Esophagus squamous epithelium (tissue), 5 donors: Measurements from ENCODE around the gene CGNL1. TPM values are rescaled to one million over a fixed set of nuclear protein-coding genes. Genes with fewer than 3 reads are reported as not detected.

Source experiments
- DNase-seq: peaks from one replicate; lab custom pipeline; 2025; lab: John Stamatoyannopoulos, UW
- H3K27ac ChIP-seq, 4 donors: fragments of 200-600 bp; sonication (generic); one replicate each; pipeline ENCODE4 v1.5.1; 2016 to 2019; ENCODE audit warnings: mild to moderate bottlenecking in 1 of 4
- H3K27me3 ChIP-seq, 4 donors: fragments of 200-600 bp; sonication (generic); 1 replicate in 3 of 4; 2 replicates in 1 of 4; pipeline versions ENCODE4 v1.5.1 to v1.6.0; 2017 to 2021; ENCODE audit warnings: antibody characterized with exemption in 1 of 4
- H3K36me3 ChIP-seq, 3 donors: fragments of 200-600 bp; sonication (generic); one replicate each; pipeline ENCODE4 v1.5.1; 2016 to 2019
- H3K4me1 ChIP-seq, 3 donors: fragments of 200-600 bp; sonication (generic); one replicate each; pipeline ENCODE4 v1.5.1; 2017 to 2019
- H3K4me3 ChIP-seq, 4 donors: fragments of 200-600 bp; sonication (generic); 1 replicate in 3 of 4; 2 replicates in 1 of 4; pipeline ENCODE4 v1.5.1; 2016 to 2019; ENCODE audit warnings: mild to moderate bottlenecking in 2 of 4, moderate library complexity in 1 of 4
- H3K9me3 ChIP-seq, 3 donors: fragments of 200-600 bp; sonication (generic); one replicate each; pipeline ENCODE4 v1.5.1; 2016 to 2019
- POLR2A ChIP-seq, 4 donors: fragments of 450-650 bp; IDR thresholded peaks; one replicate each; pipeline ENCODE4 v1.6.1; 2017; ENCODE audit warnings: antibody characterized with exemption in 4 of 4, mild to moderate bottlenecking in 4 of 4, moderate library complexity in 3 of 4
- WGBS, 2 donors: methylation state at CpG; one replicate each; pipeline ENCODE4 v1.1.5; 2018; 5-methylcytosine and 5-hydroxymethylcytosine counted together
- intact Hi-C: fragments of 100-400 bp; cut with DNase I; formaldehyde crosslinking; loops from one replicate; pipeline ENCODE4 v1.15.0; 2022
- total RNA-seq, 4 donors: library from RNA; depleted of rRNA; stranded (reverse); fragments of >200 nt; gene quantifications; one replicate each; pipeline ENCODE4 v1.1.0, GENCODE V29; 2016
- TF ChIP-seq, protein P1 (sequence below), 6 experiments: fragments of 450-650 bp in 4 of 6; fragments of 200-600 bp in 2 of 6; sonication (generic) in 2 of 6; IDR thresholded peaks; one replicate each; pipeline ENCODE4 v1.5.1; 2016 to 2019; ENCODE audit warnings: antibody characterized with exemption in 6 of 6, mild to moderate bottlenecking in 4 of 6, moderate library complexity in 4 of 6
- donor health status: DM: yes; HTN: yes; CAD: no.

The CGNL1 gene
- total RNA-seq, 4 donors from 2014 or later, result 3.8 to 14.7 (median 8.8) TPM

DNA sequence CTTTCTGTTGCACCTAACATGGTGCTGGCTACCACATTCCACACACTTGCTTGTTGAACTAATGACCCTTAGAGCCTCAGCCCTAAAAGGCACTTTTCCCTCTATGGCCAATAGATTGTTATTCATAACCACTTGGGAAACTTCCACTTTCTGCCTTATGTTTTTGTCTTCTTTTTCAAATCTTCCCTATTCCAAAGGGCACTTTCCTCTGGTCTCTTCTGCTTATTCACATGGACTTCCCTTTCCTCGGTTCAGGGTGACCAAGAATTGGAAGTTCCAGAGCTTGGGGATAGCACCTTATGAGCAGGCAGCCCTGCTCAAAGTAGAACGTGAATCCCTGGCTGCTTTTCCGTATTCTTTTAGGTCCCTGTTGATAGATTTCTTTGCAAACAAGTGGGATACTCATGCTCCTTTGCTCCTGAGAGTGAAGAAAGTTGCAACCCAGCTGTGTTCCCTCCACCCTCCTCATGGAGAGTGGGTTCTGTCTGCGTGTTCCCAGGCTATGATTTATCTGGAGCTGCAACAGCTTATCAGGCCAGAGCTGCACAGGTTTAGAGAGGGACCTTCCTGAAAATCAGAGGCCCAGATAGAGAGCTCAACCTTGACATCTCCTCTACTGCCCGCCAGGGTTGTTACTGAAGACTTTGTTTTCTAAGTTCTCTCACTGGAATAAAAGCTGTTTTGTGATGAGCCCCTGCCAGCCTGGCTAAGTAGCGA is 156.6 kb downstream of the CGNL1 start:
- H3K9me3 ChIP-seq, result no peaks in the 10 kb centered on the region
- DNase-seq, result no peak
- no peak overlapping the region for H3K4me3 ChIP-seq
- H3K27ac ChIP-seq, result no peak overlapping the region
- H3K4me1 ChIP-seq, result peaks cover 0 to 11% (median 0%) of the 10 kb centered on the region in 3 donors
- intact Hi-C loops, result no loop called here
- H3K27me3 ChIP-seq, result no peaks in the 10 kb centered on the region
- no peaks in the 10 kb centered on the region for H3K36me3 ChIP-seq
- WGBS, 2 donors, result 72 to 84% methylated on average over 6 of the region's 6 CpGs
- no peak for TF ChIP-seq POLR2A (IDR thresholded peaks at IDR 0.05)
- TF ChIP-seq, protein P1, sequence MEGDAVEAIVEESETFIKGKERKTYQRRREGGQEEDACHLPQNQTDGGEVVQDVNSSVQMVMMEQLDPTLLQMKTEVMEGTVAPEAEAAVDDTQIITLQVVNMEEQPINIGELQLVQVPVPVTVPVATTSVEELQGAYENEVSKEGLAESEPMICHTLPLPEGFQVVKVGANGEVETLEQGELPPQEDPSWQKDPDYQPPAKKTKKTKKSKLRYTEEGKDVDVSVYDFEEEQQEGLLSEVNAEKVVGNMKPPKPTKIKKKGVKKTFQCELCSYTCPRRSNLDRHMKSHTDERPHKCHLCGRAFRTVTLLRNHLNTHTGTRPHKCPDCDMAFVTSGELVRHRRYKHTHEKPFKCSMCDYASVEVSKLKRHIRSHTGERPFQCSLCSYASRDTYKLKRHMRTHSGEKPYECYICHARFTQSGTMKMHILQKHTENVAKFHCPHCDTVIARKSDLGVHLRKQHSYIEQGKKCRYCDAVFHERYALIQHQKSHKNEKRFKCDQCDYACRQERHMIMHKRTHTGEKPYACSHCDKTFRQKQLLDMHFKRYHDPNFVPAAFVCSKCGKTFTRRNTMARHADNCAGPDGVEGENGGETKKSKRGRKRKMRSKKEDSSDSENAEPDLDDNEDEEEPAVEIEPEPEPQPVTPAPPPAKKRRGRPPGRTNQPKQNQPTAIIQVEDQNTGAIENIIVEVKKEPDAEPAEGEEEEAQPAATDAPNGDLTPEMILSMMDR (IDR thresholded peaks at IDR 0.05), result no peak

DNA sequence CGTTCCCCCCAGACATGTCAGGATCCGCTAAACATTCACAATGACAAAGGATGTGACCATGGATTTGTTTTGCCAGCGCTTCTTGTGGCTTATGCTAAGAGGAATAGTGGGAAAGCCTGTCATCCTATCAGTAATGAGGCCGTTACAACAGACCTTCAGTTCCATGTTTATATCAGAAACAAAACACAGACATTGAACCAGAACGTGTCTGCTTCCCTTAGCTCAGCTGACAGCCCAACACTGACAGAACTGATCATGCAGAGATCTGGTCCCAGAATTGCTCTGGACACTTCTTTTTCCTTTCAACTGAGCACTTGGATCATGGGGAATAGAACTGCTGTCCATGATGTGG is 157.1 kb downstream of the CGNL1 start:
- Histone ChIP-seq H3K9me3 (no peaks in the 10 kb centered on the region), H3K4me1 (peaks cover 0 to 11% (median 0%) of the 10 kb centered on the region in 3 donors), H3K36me3 (no peaks in the 10 kb centered on the region), H3K4me3 (no peak overlapping the region), H3K27ac (no peak overlapping the region), H3K27me3 (no peaks in the 10 kb centered on the region)
- intact Hi-C loops, result no loop called here
- DNase-seq, result no peak
- WGBS, 2 donors, result 65 to 86% methylated on average over 4 to 5 of the region's 5 CpGs
- TF ChIP-seq, protein P1 (IDR thresholded peaks at IDR 0.05), result no peak
- no peak for TF ChIP-seq POLR2A (IDR thresholded peaks at IDR 0.05)

DNA sequence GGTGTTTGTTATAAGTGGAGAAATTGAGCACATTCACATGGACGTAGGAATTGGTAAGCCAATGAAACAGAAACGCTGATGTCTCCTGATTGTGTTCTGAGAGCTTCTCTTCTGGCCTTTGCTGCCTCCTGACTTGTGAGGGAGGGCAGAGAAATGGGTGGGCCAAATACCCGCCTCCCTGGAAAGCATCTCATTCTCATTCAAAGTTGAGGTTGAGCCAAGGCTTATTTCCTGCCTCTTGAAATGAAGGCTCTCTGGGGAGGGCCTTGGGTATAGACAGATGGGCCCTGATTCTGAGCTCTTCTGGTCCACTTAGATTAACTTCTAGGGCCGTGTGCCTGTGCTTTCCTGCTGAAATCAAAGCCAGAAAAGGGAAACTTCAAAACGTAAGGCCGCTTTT is 158.0 kb downstream of the CGNL1 start:
- H3K27ac ChIP-seq, result no peak overlapping the region

DNA sequence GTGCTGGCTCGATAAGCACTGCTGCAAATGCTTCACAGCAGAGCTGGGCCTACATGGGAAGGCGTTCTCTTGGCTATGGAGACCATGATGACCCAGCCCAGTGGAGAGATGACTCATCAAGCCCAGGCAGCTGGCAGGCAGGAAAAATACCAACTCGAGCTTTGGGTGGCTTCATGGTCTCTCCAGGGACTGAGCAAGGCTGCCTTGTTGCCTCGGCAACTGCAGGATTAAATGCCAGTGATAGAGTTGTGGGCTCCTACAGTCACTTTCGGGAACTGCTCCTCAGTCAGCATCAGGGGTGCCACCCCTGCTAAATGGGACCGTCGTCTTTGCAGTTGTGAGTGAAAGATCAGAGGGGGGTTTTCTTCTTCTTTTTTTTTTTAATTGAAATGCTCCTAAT is 160.8 kb downstream of the CGNL1 start:
- H3K4me1 ChIP-seq, result peaks cover 0 to 11% (median 0%) of the 10 kb centered on the region in 3 donors
- TF ChIP-seq, protein P1 (IDR thresholded peaks at IDR 0.05), result no peak
- TF ChIP-seq POLR2A (IDR thresholded peaks at IDR 0.05), result no peak
- H3K27me3 ChIP-seq, result no peaks in the 10 kb centered on the region
- no peak overlapping the region for H3K27ac ChIP-seq
- no peaks in the 10 kb centered on the region for H3K9me3 ChIP-seq
- intact Hi-C loops, result no loop called here
- H3K36me3 ChIP-seq, result no peaks in the 10 kb centered on the region
- WGBS, 2 donors, result 66 to 74% methylated on average over 5 to 7 of the region's 7 CpGs
- DNase-seq, result no peak
- no peak overlapping the region for H3K4me3 ChIP-seq

More for the DNA sequence above, 158.0 kb downstream of the CGNL1 start:
- Histone ChIP-seq H3K36me3 (no peaks in the 10 kb centered on the region), H3K4me3 (no peak overlapping the region), H3K4me1 (peaks cover 0 to 11% (median 0%) of the 10 kb centered on the region in 3 donors), H3K9me3 (no peaks in the 10 kb centered on the region), H3K27me3 (no peaks in the 10 kb centered on the region)
- DNase-seq, result no peak
- intact Hi-C loops, result no loop called here
- 64 to 78% methylated on average over 5 to 6 of the region's 6 CpGs for WGBS, 2 donors
- TF ChIP-seq, protein P1 (IDR thresholded peaks at IDR 0.05), result no peak
- no peak for TF ChIP-seq POLR2A (IDR thresholded peaks at IDR 0.05)

DNA sequence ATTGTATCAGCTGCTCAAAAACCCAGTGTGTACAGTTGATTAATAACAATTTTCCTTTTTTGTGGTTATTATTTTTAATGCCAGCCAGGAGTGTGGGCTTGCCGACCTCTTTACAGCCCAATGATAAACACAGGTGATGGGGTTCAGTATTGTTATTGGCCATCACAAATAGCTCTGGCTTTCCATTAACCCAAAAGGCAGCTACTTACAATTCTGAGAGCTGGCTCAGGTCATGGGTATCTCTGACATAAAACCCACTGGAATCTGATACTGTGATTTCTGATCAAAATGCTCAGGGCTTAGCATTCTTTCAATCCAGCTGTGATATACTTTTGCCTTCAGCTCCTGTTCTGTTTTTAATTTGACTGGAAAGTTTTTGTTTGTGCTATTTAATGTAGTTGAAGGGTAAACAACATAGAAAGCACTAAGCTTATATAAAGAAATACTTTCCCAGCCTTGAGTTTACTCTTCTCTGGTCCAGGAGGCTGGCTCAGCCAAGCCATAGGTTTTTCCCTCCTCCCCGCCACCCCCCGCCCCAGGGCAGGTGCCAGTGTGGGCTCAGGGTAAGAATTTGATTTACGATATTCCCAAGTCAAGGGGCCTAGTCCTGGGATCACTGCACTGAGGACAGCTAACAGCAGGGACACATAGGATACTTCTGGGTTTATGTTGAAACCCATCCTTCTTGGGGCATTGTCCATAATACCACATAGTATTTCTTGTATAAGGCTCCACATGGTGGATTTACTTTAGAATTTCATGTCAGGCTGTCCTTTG is 161.4 kb downstream of the CGNL1 start:
- DNase-seq, result no peak
- no peak overlapping the region for H3K27ac ChIP-seq
- peaks cover 0 to 11% (median 0%) of the 10 kb centered on the region in 3 donors for H3K4me1 ChIP-seq
- no peak for TF ChIP-seq POLR2A (IDR thresholded peaks at IDR 0.05)
- TF ChIP-seq, protein P1 (IDR thresholded peaks at IDR 0.05), result no peak
- WGBS, 2 donors, result 63 to 90% methylated on average over 2 of the region's 4 CpGs
- no peaks in the 10 kb centered on the region for H3K36me3 ChIP-seq
- intact Hi-C loops, result no loop called here
- no peak overlapping the region for H3K4me3 ChIP-seq
- H3K9me3 ChIP-seq, result no peaks in the 10 kb centered on the region
- no peaks in the 10 kb centered on the region for H3K27me3 ChIP-seq
